T-helper 17 cell (primary cell): ENCODE data around the gene RABGEF1. TPM values are rescaled to one million over a fixed set of nuclear protein-coding genes. Genes with fewer than 3 reads are reported as not detected.
"Not testable (repeated sequence)": the region's sequence is repeated elsewhere in the genome, so short reads cannot be mapped to it uniquely, and the experiment has no call there.

Experiments used
- ATAC-seq: fragments of 150-1000 bp; cut with Tn5 transposase; 2 replicates; pipeline ENCODE4 v1.10.0; 2021; ENCODE audit warnings: mild to moderate bottlenecking, moderate library complexity
- DNase-seq, 3 donors: peaks; one replicate each; pipeline versions ENCODE4 v3.0.0 to v3.0.0-alpha.2; 2020 to 2021
- H3K9me3 ChIP-seq: one replicate; pipeline ENCODE4 v1.7.0; 2013; ENCODE audit warnings: low read length, mild to moderate bottlenecking; ENCODE audit not compliant: control insufficient read depth, poor library complexity, severe bottlenecking
- H3K27ac Mint-ChIP-seq: one replicate; pipeline ENCODE4 v1.8.0; 2022; ENCODE audit warnings: mild to moderate bottlenecking, moderate library complexity, mixed read lengths
- H3K27me3 Mint-ChIP-seq: one replicate; pipeline ENCODE4 v1.8.0; 2022; ENCODE audit warnings: mixed read lengths
- H3K36me3 Mint-ChIP-seq: one replicate; pipeline ENCODE4 v1.8.0; 2022; ENCODE audit warnings: low read depth, mixed read lengths
- H3K4me1 Mint-ChIP-seq: one replicate; pipeline ENCODE4 v1.8.0; 2022; ENCODE audit warnings: mild to moderate bottlenecking, mixed read lengths
- H3K4me3 Mint-ChIP-seq: one replicate; pipeline ENCODE4 v1.8.0; 2022; ENCODE audit warnings: mild to moderate bottlenecking, moderate library complexity, mixed read lengths
- total RNA-seq, 4 donors: library from RNA in 2 of 4; stranded (reverse) in 2 of 4; gene quantifications; one replicate each; pipeline ENCODE4 v1.2.3 and lab custom pipeline; 2022 to 2026

Gene RABGEF1
- total RNA-seq, 2 donors from 2014 or later, result 24.4 to 28.3 TPM

- H3K36me3 Mint-ChIP-seq, H3K27me3 Mint-ChIP-seq, H3K9me3 ChIP-seq, H3K27ac Mint-ChIP-seq, H3K4me3 Mint-ChIP-seq, ATAC-seq, H3K4me1 Mint-ChIP-seq, DNase-seq: not testable (repeated sequence)
These were observed 23.9 kb upstream of the RABGEF1 start for GRCh38 chr7:66716634-66717033.

GRCh38 chr7:66720561-66720960 lies 20.0 kb upstream of the RABGEF1 start:
- no peak for ATAC-seq
- no peak for DNase-seq
- Mint-ChIP-seq H3K36me3 (peaks cover 8% of the 10 kb centered on the region), H3K27me3 (no peaks in the 10 kb centered on the region), H3K4me1 (no peaks in the 10 kb centered on the region), H3K27ac (no peak overlapping the region), H3K4me3 (no peak overlapping the region)
- no peaks in the 10 kb centered on the region for H3K9me3 ChIP-seq

GRCh38 chr7:66725843-66726242 lies 14.7 kb upstream of the RABGEF1 start:
- no peak for DNase-seq
- no peak overlapping the region for H3K4me3 Mint-ChIP-seq
- H3K4me1 Mint-ChIP-seq, result peaks cover 4% of the 10 kb centered on the region

GRCh38 chr7:66727058-66727457 lies 13.5 kb upstream of the RABGEF1 start:
- no peaks in the 10 kb centered on the region for H3K27me3 Mint-ChIP-seq
- H3K4me1 Mint-ChIP-seq, result peaks cover 4% of the 10 kb centered on the region
- no peak for ATAC-seq
- no peak for DNase-seq
- no peak overlapping the region for H3K4me3 Mint-ChIP-seq
- peaks cover 13% of the 10 kb centered on the region for H3K36me3 Mint-ChIP-seq
- no peaks in the 10 kb centered on the region for H3K9me3 ChIP-seq
- H3K27ac Mint-ChIP-seq, result no peak overlapping the region

More at GRCh38 chr7:66725843-66726242, 14.7 kb upstream of the RABGEF1 start:
- Mint-ChIP-seq H3K27me3 (no peaks in the 10 kb centered on the region), H3K27ac (no peak overlapping the region), H3K36me3 (peaks cover 13% of the 10 kb centered on the region)
- H3K9me3 ChIP-seq, result no peaks in the 10 kb centered on the region
- no peak for ATAC-seq

GRCh38 chr7:66728571-66728970 lies 12.0 kb upstream of the RABGEF1 start:
- Mint-ChIP-seq H3K27me3 (no peaks in the 10 kb centered on the region), H3K27ac (no peak overlapping the region), H3K4me3 (no peak overlapping the region), H3K4me1 (peaks cover 12% of the 10 kb centered on the region), H3K36me3 (peaks cover 11% of the 10 kb centered on the region)
- ATAC-seq (no peak), DNase-seq (no peak)
- H3K9me3 ChIP-seq, result no peaks in the 10 kb centered on the region

GRCh38 chr7:66729274-66729673 lies 11.3 kb upstream of the RABGEF1 start:
- Mint-ChIP-seq H3K4me1 (peaks cover 12% of the 10 kb centered on the region), H3K27ac (no peak overlapping the region), H3K4me3 (no peak overlapping the region), H3K36me3 (peaks cover 9% of the 10 kb centered on the region), H3K27me3 (no peaks in the 10 kb centered on the region)
- H3K9me3 ChIP-seq, result no peaks in the 10 kb centered on the region
- DNase-seq, result no peak
- ATAC-seq, result no peak

- H3K4me3 Mint-ChIP-seq, result no peak overlapping the region
These were observed 8.5 kb upstream of the RABGEF1 start for GRCh38 chr7:66731986-66732385.

GRCh38 chr7:66732439-66732838 lies 8.1 kb upstream of the RABGEF1 start:
- H3K4me3 Mint-ChIP-seq, result no peak overlapping the region
- ATAC-seq (no peak), DNase-seq (no peak)
- H3K27ac Mint-ChIP-seq, result peak overlapping the region; percentile 89
- peaks cover 9% of the 10 kb centered on the region for H3K36me3 Mint-ChIP-seq
- peaks cover 12% of the 10 kb centered on the region for H3K4me1 Mint-ChIP-seq
- no peaks in the 10 kb centered on the region for H3K9me3 ChIP-seq
- H3K27me3 Mint-ChIP-seq, result no peaks in the 10 kb centered on the region

More at GRCh38 chr7:66731986-66732385, 8.5 kb upstream of the RABGEF1 start:
- Mint-ChIP-seq H3K36me3 (peaks cover 9% of the 10 kb centered on the region), H3K27me3 (no peaks in the 10 kb centered on the region), H3K27ac (no peak overlapping the region), H3K4me1 (peaks cover 12% of the 10 kb centered on the region)
- no peak for ATAC-seq
- DNase-seq, result no peak
- no peaks in the 10 kb centered on the region for H3K9me3 ChIP-seq

GRCh38 chr7:66734006-66734405 lies 6.5 kb upstream of the RABGEF1 start:
- Mint-ChIP-seq H3K36me3 (peaks cover 6% of the 10 kb centered on the region), H3K27me3 (no peaks in the 10 kb centered on the region), H3K4me1 (peaks cover 12% of the 10 kb centered on the region), H3K27ac (peak overlapping the region; percentile 72), H3K4me3 (no peak overlapping the region)
- no peaks in the 10 kb centered on the region for H3K9me3 ChIP-seq
- ATAC-seq (no peak), DNase-seq (no peak)

- peak overlapping the region; percentile 14 for H3K27ac Mint-ChIP-seq
- no peak overlapping the region for H3K4me3 Mint-ChIP-seq
- peaks cover 9% of the 10 kb centered on the region for H3K4me1 Mint-ChIP-seq
- no peaks in the 10 kb centered on the region for H3K9me3 ChIP-seq
- no peak for DNase-seq
- H3K27me3 Mint-ChIP-seq, result no peaks in the 10 kb centered on the region
- ATAC-seq, result no peak
- peaks cover 3% of the 10 kb centered on the region for H3K36me3 Mint-ChIP-seq
These were observed 5.4 kb upstream of the RABGEF1 start for GRCh38 chr7:66735154-66735553.

- no peaks in the 10 kb centered on the region for H3K9me3 ChIP-seq
- Mint-ChIP-seq H3K27me3 (no peaks in the 10 kb centered on the region), H3K36me3 (peaks cover 3% of the 10 kb centered on the region), H3K4me3 (no peak overlapping the region), H3K27ac (no peak overlapping the region), H3K4me1 (peaks cover 12% of the 10 kb centered on the region)
- ATAC-seq (no peak), DNase-seq (no peak)
These were observed 4.7 kb upstream of the RABGEF1 start for GRCh38 chr7:66735850-66736249.

GRCh38 chr7:66736892-66737291 lies 3.6 kb upstream of the RABGEF1 start:
- H3K9me3 ChIP-seq, result no peaks in the 10 kb centered on the region
- DNase-seq (no peak), ATAC-seq (no peak)
- H3K27me3 Mint-ChIP-seq, result no peaks in the 10 kb centered on the region
- H3K4me1 Mint-ChIP-seq, result peaks cover 15% of the 10 kb centered on the region
- H3K27ac Mint-ChIP-seq, result no peak overlapping the region
- H3K36me3 Mint-ChIP-seq, result peaks cover 3% of the 10 kb centered on the region
- H3K4me3 Mint-ChIP-seq, result no peak overlapping the region

- Mint-ChIP-seq H3K4me1 (peaks cover 19% of the 10 kb centered on the region), H3K36me3 (peaks cover 3% of the 10 kb centered on the region), H3K27me3 (no peaks in the 10 kb centered on the region), H3K27ac (peak overlapping the region; percentile 41), H3K4me3 (no peak overlapping the region)
- H3K9me3 ChIP-seq, result no peaks in the 10 kb centered on the region
- ATAC-seq (no peak), DNase-seq (no peak)
These were observed 2.9 kb upstream of the RABGEF1 start for GRCh38 chr7:66737667-66738066.

GRCh38 chr7:66739477-66739876 lies 1.1 kb upstream of the RABGEF1 start:
- H3K27me3 Mint-ChIP-seq, result no peaks in the 10 kb centered on the region

More at GRCh38 chr7:66739477-66739876, 1.1 kb upstream of the RABGEF1 start:
- H3K4me3 Mint-ChIP-seq, result peak overlapping the region; percentile 95
- DNase-seq (no peak), ATAC-seq (no peak)
- no peaks in the 10 kb centered on the region for H3K9me3 ChIP-seq
- H3K4me1 Mint-ChIP-seq, result peaks cover 17% of the 10 kb centered on the region
- peaks cover 3% of the 10 kb centered on the region for H3K36me3 Mint-ChIP-seq
- peak overlapping the region; percentile 98 for H3K27ac Mint-ChIP-seq
